ENCODE data around the gene ACSS2. TPM values are rescaled to one million over a fixed set of nuclear protein-coding genes. Genes with fewer than 3 reads are reported as not detected.
A peak's percentile ranks its signal among the peaks of the same experiment; 100 is the strongest.
"Not testable (repeated sequence)": the region's sequence is repeated elsewhere in the genome, so short reads cannot be mapped to it uniquely, and the experiment has no call there.

The ACSS2 gene
- total and polyA plus RNA-seq, 8 donors = 12.2 to 42.5 (median 21.3) TPM

- ATAC-seq (no peak), FAIRE-seq (no peak), DNase-seq (no peak)
- Histone ChIP-seq H3K9me3 (no peaks in the 10 kb centered on the region), H3K27ac (no peak overlapping the region), H3K4me3 (no peak overlapping the region), H3K36me3 (no peaks in the 10 kb centered on the region), H3K4me1 (peaks cover 0 to 14% (median 6%) of the 10 kb centered on the region in 3 donors), H3K27me3 (no peaks in the 10 kb centered on the region)
- 96 to 97% methylated on average over 2 of the region's 2 CpGs for WGBS, 2 donors
- no peak for TF ChIP-seq CTCF (IDR thresholded peaks at IDR 0.05)
- intact Hi-C loops (cut with DNase I) = no loop called here
Observed at GRCh38 chr20:34892671-34893070, 16.3 kb downstream of the ACSS2 start.

GRCh38 chr20:34894723-34895122, 18.3 kb downstream of the ACSS2 start:
- no peak for TF ChIP-seq CTCF (IDR thresholded peaks at IDR 0.05)
- H3K27ac ChIP-seq = no peak overlapping the region
- intact Hi-C loops (cut with DNase I) = no loop called here
- no peaks in the 10 kb centered on the region for H3K36me3 ChIP-seq
- DNase-seq = no peak
- H3K4me3 ChIP-seq = no peak overlapping the region
- FAIRE-seq = no peak
- 6 to 13% methylated on average over 1 of the region's 1 CpG for WGBS, 2 donors
- no peaks in the 10 kb centered on the region for H3K27me3 ChIP-seq
- H3K9me3 ChIP-seq = no peaks in the 10 kb centered on the region
- ATAC-seq = no peak
- peaks cover 0 to 14% (median 6%) of the 10 kb centered on the region in 3 donors for H3K4me1 ChIP-seq

GRCh38 chr20:34895465-34895864, 19.1 kb downstream of the ACSS2 start:
- Histone ChIP-seq H3K4me1 (peaks cover 0 to 14% (median 6%) of the 10 kb centered on the region in 3 donors), H3K4me3 (no peak overlapping the region), H3K9me3 (no peaks in the 10 kb centered on the region), H3K36me3 (no peaks in the 10 kb centered on the region), H3K27me3 (no peaks in the 10 kb centered on the region), H3K27ac (no peak overlapping the region)
- WGBS, 2 donors = 63 to 64% methylated on average over 3 of the region's 3 CpGs
- no peak for TF ChIP-seq CTCF (IDR thresholded peaks at IDR 0.05)
- FAIRE-seq = no peak
- DNase-seq = no peak
- ATAC-seq = no peak
- intact Hi-C loops (cut with DNase I) = no loop called here

- FAIRE-seq (no peak), DNase-seq (no peak), ATAC-seq (peak in 2 of 4 donors; percentile 14 to 37)
- intact Hi-C loops (cut with DNase I) = no loop called here
- Histone ChIP-seq H3K4me1 (peaks cover 0 to 14% (median 6%) of the 10 kb centered on the region in 3 donors), H3K36me3 (no peaks in the 10 kb centered on the region), H3K4me3 (no peak overlapping the region), H3K27ac (no peak overlapping the region), H3K9me3 (no peaks in the 10 kb centered on the region), H3K27me3 (no peaks in the 10 kb centered on the region)
- WGBS, 2 donors = 19 to 30% methylated on average over 1 of the region's 1 CpG
- no peak for TF ChIP-seq CTCF (IDR thresholded peaks at IDR 0.05)
Observed at GRCh38 chr20:34896086-34896621, 19.7 kb downstream of the ACSS2 start.

GRCh38 chr20:34898129-34898528, 21.7 kb downstream of the ACSS2 start:
- 40 to 71% methylated on average over 1 to 3 of the region's 3 CpGs for WGBS, 2 donors
- H3K27me3 ChIP-seq; FAIRE-seq; intact Hi-C loops (cut with DNase I); H3K27ac ChIP-seq; H3K4me3 ChIP-seq; H3K4me1 ChIP-seq; DNase-seq; H3K36me3 ChIP-seq; H3K9me3 ChIP-seq; ATAC-seq: not testable (repeated sequence)

GRCh38 chr20:34898731-34899130, 22.3 kb downstream of the ACSS2 start:
- 93% methylated on average over 20 to 26 of the region's 26 CpGs for WGBS, 2 donors
- not testable (repeated sequence) for FAIRE-seq

More at GRCh38 chr20:34898731-34899130, 22.3 kb downstream of the ACSS2 start:
- H3K9me3 ChIP-seq; ATAC-seq; intact Hi-C loops (cut with DNase I); H3K4me1 ChIP-seq; H3K4me3 ChIP-seq; H3K27me3 ChIP-seq; H3K27ac ChIP-seq; H3K36me3 ChIP-seq: not testable (repeated sequence)
- DNase-seq = peak in 1 of 6 donors; percentile 40
